Activated T-helper 2 cell treated with anti-CD3 and anti-CD28 coated beads, Interferon-gamma antibody, Interleukin-2, Interleukin-4, amounts not matched to agents 10 μg/mL and 5 μg/mL and 100 μg/mL, durations not matched to agents 14 hours and 24 hours and 36 hours (primary cell): ENCODE results near the gene RASAL2. TPM values are rescaled to one million over a fixed set of nuclear protein-coding genes. Genes with fewer than 3 reads are reported as not detected.

Experiments
- DNase-seq: peaks from one replicate; pipeline ENCODE4 v3.0.0; 2021; ENCODE audit warnings: low spot score
- H3K27ac Mint-ChIP-seq: one replicate; pipeline ENCODE4 v1.8.0; 2021; ENCODE audit warnings: mixed read lengths
- H3K27me3 Mint-ChIP-seq: one replicate; pipeline ENCODE4 v1.8.0; 2021; ENCODE audit warnings: low read depth, mixed read lengths
- H3K36me3 Mint-ChIP-seq: one replicate; pipeline ENCODE4 v1.8.0; 2021; ENCODE audit warnings: low read depth, mixed read lengths
- H3K4me1 Mint-ChIP-seq: one replicate; pipeline ENCODE4 v1.8.0; 2021; ENCODE audit warnings: low read depth, mixed read lengths
- H3K4me3 Mint-ChIP-seq: one replicate; pipeline ENCODE4 v1.8.0; 2021; ENCODE audit warnings: low read depth, mild to moderate bottlenecking, moderate library complexity, mixed read lengths
- H3K9me3 Mint-ChIP-seq: one replicate; pipeline ENCODE4 v1.8.0; 2021; ENCODE audit warnings: mixed read lengths
- intact Hi-C: fragments of 100-400 bp; cut with micrococcal nuclease; formaldehyde crosslinking; loops from one replicate; pipeline ENCODE4 v1.15.1; 2023
- total RNA-seq: library from RNA; stranded (reverse); gene quantifications from 2 replicates; pipeline ENCODE4 v1.2.3, GENCODE V29; 2022

The RASAL2 gene
- total RNA-seq, 1 donor from 2014 or later = 0.43 TPM

- no peak for DNase-seq
- Mint-ChIP-seq H3K9me3 (no peaks in the 10 kb centered on the region), H3K4me1 (no peaks in the 10 kb centered on the region), H3K36me3 (no peaks in the 10 kb centered on the region), H3K27me3 (no peaks in the 10 kb centered on the region), H3K4me3 (no peak overlapping the region), H3K27ac (no peak overlapping the region)
- intact Hi-C loops = no loop called here
Measured at GRCh38 chr1:178510155-178510554, 416.3 kb downstream of the RASAL2 start.

- Mint-ChIP-seq H3K4me3 (no peak within 1 kb of the TSS), H3K27ac (no peak within 1 kb of the TSS), H3K9me3 (no peaks in the 10 kb centered on the region), H3K27me3 (no peaks in the 10 kb centered on the region), H3K4me1 (no peaks in the 10 kb centered on the region), H3K36me3 (no peaks in the 10 kb centered on the region)
- intact Hi-C loops = no loop called here
- DNase-seq = no peak
Measured at GRCh38 chr1:178512566-178513277, 418.8 kb downstream of the RASAL2 start, which contains the start of gene TEX35. TSS of gene TEX35 (plus strand) at chr1:178513109. CDS start at chr1:178513189, 80 bp downstream.

- H3K4me1 Mint-ChIP-seq = no peaks in the 10 kb centered on the region
- H3K9me3 Mint-ChIP-seq = no peaks in the 10 kb centered on the region
- H3K27ac Mint-ChIP-seq = no peak overlapping the region
- H3K4me3 Mint-ChIP-seq = no peak overlapping the region
- intact Hi-C loops = no loop called here
- no peaks in the 10 kb centered on the region for H3K36me3 Mint-ChIP-seq
- H3K27me3 Mint-ChIP-seq = no peaks in the 10 kb centered on the region
- DNase-seq = no peak
Measured at GRCh38 chr1:178513278-178513983, 419.5 kb downstream of the RASAL2 start.

- Mint-ChIP-seq H3K9me3 (no peaks in the 10 kb centered on the region), H3K27me3 (no peaks in the 10 kb centered on the region), H3K4me1 (no peaks in the 10 kb centered on the region), H3K27ac (no peak overlapping the region), H3K36me3 (no peaks in the 10 kb centered on the region), H3K4me3 (no peak overlapping the region)
- no peak for DNase-seq
- intact Hi-C loops = no loop called here
Measured at GRCh38 chr1:178516110-178516509, 422.2 kb downstream of the RASAL2 start.

GRCh38 chr1:178518894-178519293, 425.0 kb downstream of the RASAL2 start:
- Mint-ChIP-seq H3K27me3 (no peaks in the 10 kb centered on the region), H3K36me3 (no peaks in the 10 kb centered on the region), H3K27ac (no peak overlapping the region), H3K4me1 (no peaks in the 10 kb centered on the region), H3K4me3 (no peak overlapping the region), H3K9me3 (no peaks in the 10 kb centered on the region)
- intact Hi-C loops = no loop called here
- DNase-seq = no peak

GRCh38 chr1:178520803-178521202, 426.9 kb downstream of the RASAL2 start:
- Mint-ChIP-seq H3K27me3 (no peaks in the 10 kb centered on the region), H3K27ac (no peak overlapping the region), H3K36me3 (no peaks in the 10 kb centered on the region), H3K4me3 (no peak overlapping the region), H3K4me1 (no peaks in the 10 kb centered on the region), H3K9me3 (no peaks in the 10 kb centered on the region)
- intact Hi-C loops = no loop called here
- no peak for DNase-seq

GRCh38 chr1:178521241-178521640, 427.3 kb downstream of the RASAL2 start:
- H3K4me1 Mint-ChIP-seq = no peaks in the 10 kb centered on the region
- H3K36me3 Mint-ChIP-seq = no peaks in the 10 kb centered on the region
- no peak for DNase-seq
- no peak overlapping the region for H3K4me3 Mint-ChIP-seq
- no peaks in the 10 kb centered on the region for H3K9me3 Mint-ChIP-seq
- intact Hi-C loops = no loop called here
- H3K27ac Mint-ChIP-seq = no peak overlapping the region
- H3K27me3 Mint-ChIP-seq = no peaks in the 10 kb centered on the region

GRCh38 chr1:178527117-178527516, 433.2 kb downstream of the RASAL2 start:
- no peak overlapping the region for H3K27ac Mint-ChIP-seq
- H3K9me3 Mint-ChIP-seq = no peaks in the 10 kb centered on the region
- intact Hi-C loops = no loop called here
- DNase-seq = no peak
- H3K36me3 Mint-ChIP-seq = no peaks in the 10 kb centered on the region
- no peaks in the 10 kb centered on the region for H3K4me1 Mint-ChIP-seq
- no peaks in the 10 kb centered on the region for H3K27me3 Mint-ChIP-seq
- H3K4me3 Mint-ChIP-seq = no peak overlapping the region

GRCh38 chr1:178528228-178528952, 434.5 kb downstream of the RASAL2 start:
- H3K9me3 Mint-ChIP-seq = no peaks in the 10 kb centered on the region
- H3K4me3 Mint-ChIP-seq = no peak overlapping the region
- H3K4me1 Mint-ChIP-seq = no peaks in the 10 kb centered on the region
- peaks cover 2% of the 10 kb centered on the region for H3K27me3 Mint-ChIP-seq
- H3K27ac Mint-ChIP-seq = no peak overlapping the region
- no peaks in the 10 kb centered on the region for H3K36me3 Mint-ChIP-seq
- no peak for DNase-seq
- intact Hi-C loops = no loop called here

- intact Hi-C loops = no loop called here
- no peak overlapping the region for H3K27ac Mint-ChIP-seq
- H3K9me3 Mint-ChIP-seq = no peaks in the 10 kb centered on the region
- no peaks in the 10 kb centered on the region for H3K4me1 Mint-ChIP-seq
- peaks cover 2% of the 10 kb centered on the region for H3K27me3 Mint-ChIP-seq
- no peak for DNase-seq
- H3K4me3 Mint-ChIP-seq = no peak overlapping the region
- H3K36me3 Mint-ChIP-seq = no peaks in the 10 kb centered on the region
Measured at GRCh38 chr1:178528953-178529335, 435.0 kb downstream of the RASAL2 start.

- no peaks in the 10 kb centered on the region for H3K9me3 Mint-ChIP-seq
- H3K27ac Mint-ChIP-seq = no peak overlapping the region
- no peaks in the 10 kb centered on the region for H3K36me3 Mint-ChIP-seq
- DNase-seq = no peak
- no peak overlapping the region for H3K4me3 Mint-ChIP-seq
- H3K4me1 Mint-ChIP-seq = no peaks in the 10 kb centered on the region
- peaks cover 2% of the 10 kb centered on the region for H3K27me3 Mint-ChIP-seq
- intact Hi-C loops = no loop called here
Measured at GRCh38 chr1:178529364-178530036, 435.6 kb downstream of the RASAL2 start.

GRCh38 chr1:178530037-178530402, 436.1 kb downstream of the RASAL2 start:
- Mint-ChIP-seq H3K4me1 (no peaks in the 10 kb centered on the region), H3K36me3 (no peaks in the 10 kb centered on the region), H3K27ac (no peak overlapping the region), H3K9me3 (no peaks in the 10 kb centered on the region), H3K4me3 (no peak overlapping the region), H3K27me3 (peaks cover 2% of the 10 kb centered on the region)
- DNase-seq = no peak
- intact Hi-C loops = no loop called here
